NT2/D1 (cell line): Measurements from ENCODE around the gene PIK3IP1.

Experiments used
- SUZ12 ChIP-seq: IDR thresholded peaks from 2 replicates; pipeline ENCODE4 v1.6.1; 2011; ENCODE audit not compliant: insufficient read length, insufficient read depth; ENCODE audit errors: extremely low read depth
- YY1 ChIP-seq: IDR thresholded peaks from 2 replicates; pipeline ENCODE4 v1.6.1; 2011; ENCODE audit not compliant: insufficient read length, insufficient read depth

DNA sequence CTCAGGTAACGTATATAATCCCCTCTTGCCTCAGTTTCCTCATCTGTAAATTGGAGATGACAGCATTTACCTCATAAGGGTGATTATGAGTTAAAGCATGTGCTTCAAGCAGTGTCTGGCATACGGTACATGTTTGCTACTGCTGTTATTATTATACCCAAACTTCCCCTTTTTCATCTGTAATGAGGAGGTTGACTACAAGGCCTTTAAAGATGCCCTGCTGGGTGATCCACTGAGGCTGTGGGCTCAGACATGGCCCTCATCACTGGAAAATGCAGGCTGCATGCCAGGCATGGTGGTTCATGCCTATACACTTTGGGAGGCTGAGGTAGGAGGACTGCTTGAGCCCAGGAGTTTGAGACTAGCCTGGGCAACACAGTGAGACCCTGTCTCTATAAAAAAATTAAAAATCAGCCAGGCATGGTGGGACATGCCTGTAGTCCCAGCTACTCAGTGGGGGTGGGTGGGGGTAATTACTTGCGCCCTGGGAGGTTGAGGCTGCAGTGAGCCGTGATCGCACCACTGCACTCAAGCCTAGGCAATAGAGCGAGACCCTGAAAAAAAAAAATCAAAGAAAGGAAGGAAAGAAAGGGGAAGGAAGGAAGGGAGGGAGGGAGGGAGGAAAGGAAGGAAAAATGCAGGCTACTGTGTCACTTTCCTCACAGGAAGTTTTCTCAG is 4.3 kb downstream of the PIK3IP1 start:
- TF ChIP-seq YY1 = no peak
- TF ChIP-seq SUZ12 = no peak
